Osteocyte (in vitro differentiated cells): Measurements from ENCODE around the gene TMEM252. TPM values are rescaled to one million over a fixed set of nuclear protein-coding genes. Genes with fewer than 3 reads are reported as not detected.

ENCODE experiments used
- DNase-seq: peaks from one replicate; pipeline ENCODE4 v3.0.0; 2021; ENCODE audit warnings: mixed read lengths; ENCODE audit not compliant: unreplicated experiment; ENCODE audit errors: extremely low spot score
- H3K27ac Mint-ChIP-seq: one replicate; pipeline ENCODE4 v1.8.0; 2021; ENCODE audit warnings: mild to moderate bottlenecking, mixed read lengths; ENCODE audit not compliant: unreplicated experiment
- H3K27me3 Mint-ChIP-seq: one replicate; pipeline ENCODE4 v1.8.0; 2021; ENCODE audit warnings: mixed read lengths; ENCODE audit not compliant: unreplicated experiment
- H3K36me3 Mint-ChIP-seq: one replicate; pipeline ENCODE4 v1.8.0; 2021; ENCODE audit warnings: mixed read lengths; ENCODE audit not compliant: unreplicated experiment
- H3K4me1 Mint-ChIP-seq: one replicate; pipeline ENCODE4 v1.8.0; 2021; ENCODE audit warnings: mixed read lengths; ENCODE audit not compliant: unreplicated experiment
- H3K4me3 Mint-ChIP-seq: one replicate; pipeline ENCODE4 v1.8.0; 2021; ENCODE audit warnings: mild to moderate bottlenecking, moderate library complexity, mixed read lengths; ENCODE audit not compliant: unreplicated experiment
- H3K9me3 Mint-ChIP-seq: one replicate; pipeline ENCODE4 v1.8.0; 2021; ENCODE audit warnings: mixed read lengths; ENCODE audit not compliant: unreplicated experiment
- total RNA-seq: library from RNA; stranded (reverse); gene quantifications from 2 replicates; pipeline ENCODE4 v1.2.1, GENCODE V29; 2021
- TF ChIP-seq, protein P1 (sequence below): fragments of 200-600 bp; sonication (generic); IDR thresholded peaks from 2 replicates; pipeline ENCODE4 v1.5.0; 2021; ENCODE audit warnings: antibody characterized with exemption, mild to moderate bottlenecking, moderate library complexity

TMEM252 gene
- total RNA-seq, 1 donor from 2014 or later: not detected

DNA sequence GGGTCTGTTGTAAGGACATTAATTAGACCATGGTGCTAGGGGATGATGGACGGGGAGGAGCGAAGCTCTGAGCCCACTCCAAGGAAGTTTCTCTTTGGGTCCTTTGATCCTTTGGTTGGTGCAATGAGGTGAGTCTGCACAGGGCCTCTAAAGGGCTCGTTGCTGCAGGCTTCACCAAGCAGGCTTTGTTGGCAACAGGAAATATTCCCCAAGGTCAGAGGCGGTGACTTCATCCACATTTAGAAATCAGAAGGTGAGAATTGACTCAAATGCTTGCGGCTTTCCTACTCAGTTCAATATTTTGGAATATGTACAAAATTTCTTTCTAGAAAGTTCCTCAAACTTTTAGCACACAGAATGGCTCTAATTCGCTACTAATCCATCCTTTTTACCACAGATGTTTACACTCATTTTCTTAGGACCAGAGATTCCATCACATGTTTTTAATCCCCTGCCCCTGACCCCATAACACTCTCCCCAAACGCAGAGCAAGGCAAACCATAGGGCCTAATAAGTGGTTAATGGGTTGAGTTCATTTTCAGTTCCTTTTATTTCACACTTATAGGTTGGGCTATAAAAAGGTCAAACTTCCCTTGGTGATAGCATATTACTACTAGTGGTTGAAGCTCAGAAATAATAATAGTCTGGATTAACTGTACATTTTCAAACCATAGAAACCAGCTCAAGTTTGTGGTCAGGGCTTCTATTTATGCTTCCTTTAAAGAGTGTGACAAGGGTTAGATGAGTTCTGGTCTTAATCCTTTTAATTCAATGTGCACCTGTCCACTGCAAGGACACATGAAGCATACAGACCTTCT lies 37.3 kb upstream of the TMEM252 start:
- H3K27me3 Mint-ChIP-seq: no peaks in the 10 kb centered on the region
- no peak overlapping the region for H3K4me3 Mint-ChIP-seq
- no peak overlapping the region for H3K27ac Mint-ChIP-seq
- no peaks in the 10 kb centered on the region for H3K36me3 Mint-ChIP-seq
- H3K4me1 Mint-ChIP-seq: no peaks in the 10 kb centered on the region
- TF ChIP-seq, protein P1, sequence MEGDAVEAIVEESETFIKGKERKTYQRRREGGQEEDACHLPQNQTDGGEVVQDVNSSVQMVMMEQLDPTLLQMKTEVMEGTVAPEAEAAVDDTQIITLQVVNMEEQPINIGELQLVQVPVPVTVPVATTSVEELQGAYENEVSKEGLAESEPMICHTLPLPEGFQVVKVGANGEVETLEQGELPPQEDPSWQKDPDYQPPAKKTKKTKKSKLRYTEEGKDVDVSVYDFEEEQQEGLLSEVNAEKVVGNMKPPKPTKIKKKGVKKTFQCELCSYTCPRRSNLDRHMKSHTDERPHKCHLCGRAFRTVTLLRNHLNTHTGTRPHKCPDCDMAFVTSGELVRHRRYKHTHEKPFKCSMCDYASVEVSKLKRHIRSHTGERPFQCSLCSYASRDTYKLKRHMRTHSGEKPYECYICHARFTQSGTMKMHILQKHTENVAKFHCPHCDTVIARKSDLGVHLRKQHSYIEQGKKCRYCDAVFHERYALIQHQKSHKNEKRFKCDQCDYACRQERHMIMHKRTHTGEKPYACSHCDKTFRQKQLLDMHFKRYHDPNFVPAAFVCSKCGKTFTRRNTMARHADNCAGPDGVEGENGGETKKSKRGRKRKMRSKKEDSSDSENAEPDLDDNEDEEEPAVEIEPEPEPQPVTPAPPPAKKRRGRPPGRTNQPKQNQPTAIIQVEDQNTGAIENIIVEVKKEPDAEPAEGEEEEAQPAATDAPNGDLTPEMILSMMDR: no peak
- no peak for DNase-seq
- no peaks in the 10 kb centered on the region for H3K9me3 Mint-ChIP-seq

DNA sequence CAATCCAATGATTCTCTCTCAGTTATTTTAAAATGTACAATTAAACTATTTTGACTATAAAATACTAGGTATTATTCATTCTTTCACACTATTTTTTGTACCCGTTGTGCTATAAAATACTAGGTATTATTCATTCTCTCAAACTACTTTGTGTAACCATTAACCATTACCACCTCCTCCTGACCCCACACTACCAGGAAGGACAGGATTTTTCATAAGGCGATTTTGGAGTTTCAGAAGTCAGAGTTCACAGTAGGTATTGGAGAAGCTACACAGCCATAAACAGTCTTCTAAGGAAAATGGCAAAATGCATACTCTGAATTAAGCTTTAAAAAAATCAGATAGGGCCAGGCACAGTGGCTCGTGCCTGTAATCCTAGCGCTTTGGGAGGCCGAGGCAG lies 35.1 kb upstream of the TMEM252 start:
- Mint-ChIP-seq H3K36me3 (no peaks in the 10 kb centered on the region), H3K27ac (no peak overlapping the region), H3K4me3 (no peak overlapping the region), H3K4me1 (no peaks in the 10 kb centered on the region), H3K9me3 (no peaks in the 10 kb centered on the region), H3K27me3 (no peaks in the 10 kb centered on the region)
- TF ChIP-seq, protein P1: no peak
- no peak for DNase-seq

DNA sequence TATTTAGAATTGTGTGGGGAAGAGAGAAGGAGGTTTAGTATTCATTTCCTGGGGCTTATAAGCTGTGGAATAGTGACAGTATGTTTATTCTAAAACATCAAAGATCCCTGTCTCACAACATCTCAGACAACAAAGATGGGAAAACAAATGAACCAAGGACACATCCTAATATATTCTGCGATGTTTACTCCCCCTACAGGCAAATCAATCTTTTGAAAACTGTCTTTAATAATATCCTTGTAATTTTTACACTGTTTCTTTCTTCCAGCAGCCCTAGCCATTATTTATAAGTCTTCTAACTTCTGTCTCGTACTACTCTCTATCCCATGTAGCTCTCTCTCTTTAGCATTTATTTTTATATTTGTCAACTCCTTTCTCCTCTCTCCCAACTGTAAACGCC lies 33.5 kb upstream of the TMEM252 start:
- Mint-ChIP-seq H3K27me3 (no peaks in the 10 kb centered on the region), H3K9me3 (no peaks in the 10 kb centered on the region), H3K4me1 (no peaks in the 10 kb centered on the region)

DNA sequence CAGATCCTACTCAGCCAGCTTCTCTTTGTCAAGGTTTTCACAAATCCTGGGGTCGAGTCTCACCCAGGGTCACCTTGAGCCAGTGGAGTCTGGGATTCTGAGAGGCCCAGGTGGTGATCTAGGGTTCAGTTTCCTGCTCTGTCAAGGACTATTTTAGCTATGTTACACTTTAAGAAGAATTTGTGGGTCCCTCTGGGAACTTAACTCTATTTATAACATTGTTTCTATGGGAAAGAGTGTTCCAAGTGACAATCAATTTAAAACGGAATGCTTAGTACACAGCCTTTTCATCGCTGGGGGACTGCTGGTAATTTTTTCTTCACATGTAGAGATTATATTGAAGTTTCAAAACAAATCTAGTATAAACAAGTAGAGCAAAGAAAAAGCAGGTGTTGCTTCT lies 26.9 kb upstream of the TMEM252 start:
- H3K36me3 Mint-ChIP-seq: no peaks in the 10 kb centered on the region
- H3K27me3 Mint-ChIP-seq: no peaks in the 10 kb centered on the region
- H3K9me3 Mint-ChIP-seq: no peaks in the 10 kb centered on the region
- no peak for DNase-seq
- H3K4me3 Mint-ChIP-seq: no peak overlapping the region
- no peak overlapping the region for H3K27ac Mint-ChIP-seq
- H3K4me1 Mint-ChIP-seq: no peaks in the 10 kb centered on the region
- TF ChIP-seq, protein P1: no peak

More for the DNA sequence above, 33.5 kb upstream of the TMEM252 start:
- TF ChIP-seq, protein P1: no peak
- no peak overlapping the region for H3K27ac Mint-ChIP-seq
- H3K36me3 Mint-ChIP-seq: no peaks in the 10 kb centered on the region
- H3K4me3 Mint-ChIP-seq: no peak overlapping the region
- DNase-seq: no peak

DNA sequence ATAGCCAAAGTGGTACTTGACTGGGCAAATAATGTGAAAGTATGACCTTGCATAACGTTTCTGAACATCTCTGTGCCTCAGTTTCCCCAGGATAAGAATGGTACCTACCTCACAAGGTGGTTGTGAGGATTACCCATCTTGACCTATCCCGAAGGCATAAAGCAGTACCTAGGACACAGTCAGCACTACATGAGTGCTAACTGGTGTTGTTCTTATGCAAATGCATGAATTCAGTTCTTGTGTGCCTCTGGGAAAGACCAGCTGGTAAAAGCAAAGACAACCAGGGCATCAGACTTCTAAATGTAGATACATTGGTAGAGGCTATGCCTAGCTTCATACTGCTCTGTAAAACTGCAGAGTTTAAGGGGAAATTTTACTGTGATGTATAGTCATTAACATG lies 21.8 kb upstream of the TMEM252 start:
- H3K27ac Mint-ChIP-seq: no peak overlapping the region
- H3K4me3 Mint-ChIP-seq: no peak overlapping the region
- H3K9me3 Mint-ChIP-seq: peaks cover 7% of the 10 kb centered on the region
- H3K4me1 Mint-ChIP-seq: no peaks in the 10 kb centered on the region
- DNase-seq: no peak
- TF ChIP-seq, protein P1: no peak
- H3K36me3 Mint-ChIP-seq: no peaks in the 10 kb centered on the region
- no peaks in the 10 kb centered on the region for H3K27me3 Mint-ChIP-seq
